Body of pancreas (tissue), 4 donors: ENCODE measurements around the gene EIF2B5.

ENCODE experiments used
- POLR2A ChIP-seq, 3 donors: fragments of 450-650 bp; IDR thresholded peaks; one replicate each; pipeline ENCODE4 v1.6.1; 2016; ENCODE audit warnings: antibody characterized with exemption in 3 of 3, mild to moderate bottlenecking in 2 of 3
- TF ChIP-seq, protein P1 (sequence below), 7 experiments: fragments of 450-650 bp in 4 of 7; fragments of 200-600 bp in 3 of 7; sonication (generic) in 3 of 7; IDR thresholded peaks; one replicate each; pipeline ENCODE4 v1.5.1; 2016 to 2019; ENCODE audit warnings: antibody characterized with exemption in 7 of 7

GRCh38 chr3:184186902-184187207 is 51.7 kb downstream of the EIF2B5 start:
- TF ChIP-seq, protein P1, sequence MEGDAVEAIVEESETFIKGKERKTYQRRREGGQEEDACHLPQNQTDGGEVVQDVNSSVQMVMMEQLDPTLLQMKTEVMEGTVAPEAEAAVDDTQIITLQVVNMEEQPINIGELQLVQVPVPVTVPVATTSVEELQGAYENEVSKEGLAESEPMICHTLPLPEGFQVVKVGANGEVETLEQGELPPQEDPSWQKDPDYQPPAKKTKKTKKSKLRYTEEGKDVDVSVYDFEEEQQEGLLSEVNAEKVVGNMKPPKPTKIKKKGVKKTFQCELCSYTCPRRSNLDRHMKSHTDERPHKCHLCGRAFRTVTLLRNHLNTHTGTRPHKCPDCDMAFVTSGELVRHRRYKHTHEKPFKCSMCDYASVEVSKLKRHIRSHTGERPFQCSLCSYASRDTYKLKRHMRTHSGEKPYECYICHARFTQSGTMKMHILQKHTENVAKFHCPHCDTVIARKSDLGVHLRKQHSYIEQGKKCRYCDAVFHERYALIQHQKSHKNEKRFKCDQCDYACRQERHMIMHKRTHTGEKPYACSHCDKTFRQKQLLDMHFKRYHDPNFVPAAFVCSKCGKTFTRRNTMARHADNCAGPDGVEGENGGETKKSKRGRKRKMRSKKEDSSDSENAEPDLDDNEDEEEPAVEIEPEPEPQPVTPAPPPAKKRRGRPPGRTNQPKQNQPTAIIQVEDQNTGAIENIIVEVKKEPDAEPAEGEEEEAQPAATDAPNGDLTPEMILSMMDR (IDR thresholded peaks at IDR 0.05): no peak
- TF ChIP-seq POLR2A (IDR thresholded peaks at IDR 0.05): no peak
